HepG2 (cell line): ENCODE results near the gene MTR.

Source experiments
- CTCF ChIP-seq: sonication (generic); formaldehyde crosslinking; IDR thresholded peaks from 2 replicates; pipeline ENCODE4 v1.5.0; 2020; ENCODE audit warnings: mild to moderate bottlenecking, missing genetic modification reagents, moderate library complexity
- FOSL1 ChIP-seq: sonication (generic); formaldehyde crosslinking; IDR thresholded peaks from 2 replicates; pipeline ENCODE4 v1.9.0; 2021; ENCODE audit warnings: missing genetic modification reagents, borderline replicate concordance
- JARID2 ChIP-seq: sonication (generic); formaldehyde crosslinking; IDR thresholded peaks from 2 replicates; pipeline ENCODE4 v1.8.1; 2023; ENCODE audit warnings: missing genetic modification reagents, inconsistent platforms; ENCODE audit not compliant: insufficient replicate concordance
- NFIC ChIP-seq: IDR thresholded peaks from 2 replicates; pipeline ENCODE4 v1.6.1; 2012; ENCODE audit warnings: mild to moderate bottlenecking, low read length, inconsistent platforms
- NFRKB ChIP-seq: fragments of 450-650 bp; IDR thresholded peaks from 2 replicates; pipeline ENCODE4 v1.6.1; 2017
- NPAS2 ChIP-seq: sonication (generic); formaldehyde crosslinking; IDR thresholded peaks from 2 replicates; pipeline ENCODE4 v1.8.0; 2022; ENCODE audit warnings: mild to moderate bottlenecking, missing genetic modification reagents, borderline replicate concordance
- POGK ChIP-seq: sonication (generic); formaldehyde crosslinking; conservative IDR thresholded peaks from 2 replicates; pipeline ENCODE4 v1.8.0; 2022; ENCODE audit warnings: mild to moderate bottlenecking, moderate library complexity, missing genetic modification reagents
- POLR2A ChIP-seq, 2 experiments: IDR thresholded peaks; 2 replicates each; pipeline ENCODE4 v1.6.1; 2011; ENCODE audit warnings: low read depth in 2 of 2, low read length in 2 of 2, mild to moderate bottlenecking in 1 of 2, moderate library complexity in 1 of 2; ENCODE audit not compliant: insufficient read depth in 1 of 2

DNA sequence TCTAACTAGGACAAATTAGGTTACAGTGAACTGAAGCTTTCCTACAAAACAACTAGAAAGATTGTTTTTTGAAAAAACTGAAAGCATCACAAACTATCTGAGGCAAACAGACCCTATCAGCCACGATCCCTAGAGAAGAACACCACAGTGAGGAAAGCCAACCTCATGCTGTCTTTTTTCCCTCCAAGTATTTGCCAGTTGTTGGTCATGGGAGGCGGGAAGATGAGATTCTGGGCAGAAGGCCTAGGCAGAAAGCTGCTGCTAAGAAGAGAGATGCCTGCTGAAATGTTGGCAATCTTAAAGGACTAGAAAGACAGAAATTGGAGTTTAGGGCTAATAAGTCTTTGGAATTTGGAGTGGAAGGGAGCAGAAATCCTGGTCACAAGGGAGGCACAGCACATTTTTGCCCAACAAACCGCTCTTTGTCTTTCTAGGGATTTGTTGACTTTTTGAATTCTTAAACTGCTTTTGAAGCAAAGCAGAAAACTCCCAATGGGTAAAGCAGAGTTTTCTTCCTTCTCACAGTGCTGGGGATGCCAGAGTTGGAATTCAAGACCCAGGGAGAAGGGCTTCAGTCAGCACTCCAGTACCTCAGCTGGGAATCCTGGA, 125.3 kb downstream of the MTR start:
- TF ChIP-seq POLR2A (IDR thresholded peaks at IDR 0.05; ENCODE audit: insufficient read depth in 1 of 2, low read depth in 2 of 2, low read length in 2 of 2) (no peak), FOSL1 (no peak), NFIC (no peak), NPAS2 (CRISPR knock-in tag) (no peak), JARID2 (CRISPR knock-in tag) (no peak), NFRKB (no peak), POGK (CRISPR knock-in tag) (no peak), CTCF (CRISPR knock-in tag) (no peak)
